Measurements from ENCODE around the gene TCF7L2.
"Not testable (repeated sequence)": the region's sequence is repeated elsewhere in the genome, so short reads cannot be mapped to it uniquely, and the experiment has no call there.

TCF7L2 gene

GRCh38 chr10:113108948-113109347 lies 158.9 kb downstream of the TCF7L2 start:
- DNase-seq = no peak
- intact Hi-C loops (cut with DNase I) = no loop called here

GRCh38 chr10:113109482-113109881 lies 159.4 kb downstream of the TCF7L2 start:
- intact Hi-C loops (cut with DNase I) = not testable (repeated sequence)

GRCh38 chr10:113111260-113111659 lies 161.2 kb downstream of the TCF7L2 start:
- intact Hi-C loops (cut with DNase I) = no loop called here

More at GRCh38 chr10:113109482-113109881, 159.4 kb downstream of the TCF7L2 start:
- not testable (repeated sequence) for DNase-seq

GRCh38 chr10:113111900-113112853 lies 162.1 kb downstream of the TCF7L2 start:
- no peak for DNase-seq
- intact Hi-C loops (cut with DNase I) = no loop called here

More at GRCh38 chr10:113111260-113111659, 161.2 kb downstream of the TCF7L2 start:
- DNase-seq = no peak

- intact Hi-C loops (cut with DNase I) = no loop called here
- no peak for DNase-seq
Measured at GRCh38 chr10:113113241-113113640, 163.2 kb downstream of the TCF7L2 start.

GRCh38 chr10:113113918-113114317 lies 163.9 kb downstream of the TCF7L2 start:
- intact Hi-C loops (cut with DNase I) = no loop called here
- no peak for DNase-seq

GRCh38 chr10:113115556-113115955 lies 165.5 kb downstream of the TCF7L2 start:
- intact Hi-C loops (cut with DNase I) = no loop called here
- no peak for DNase-seq

GRCh38 chr10:113118882-113119281 lies 168.8 kb downstream of the TCF7L2 start:
- no peak for DNase-seq
- intact Hi-C loops (cut with DNase I) = no loop called here

GRCh38 chr10:113119801-113120200 lies 169.8 kb downstream of the TCF7L2 start:
- DNase-seq = no peak
- intact Hi-C loops (cut with DNase I) = no loop called here

GRCh38 chr10:113121153-113121552 lies 171.1 kb downstream of the TCF7L2 start:
- intact Hi-C loops (cut with DNase I) = no loop called here
- DNase-seq = no peak

GRCh38 chr10:113122947-113123346 lies 172.9 kb downstream of the TCF7L2 start:
- DNase-seq = no peak
- intact Hi-C loops (cut with DNase I) = no loop called here

GRCh38 chr10:113124724-113125123 lies 174.7 kb downstream of the TCF7L2 start:
- intact Hi-C loops (cut with DNase I) = loop anchor here (5.0 kb wide), 2 partner anchors 172 to 557 kb away; partner anchors contain the start of gene TCF7L2

GRCh38 chr10:113125612-113126011 lies 175.6 kb downstream of the TCF7L2 start:
- DNase-seq = no peak
- intact Hi-C loops (cut with DNase I) = loop anchor here (2.0 to 5.0 kb wide), 3 partner anchors 173 to 558 kb away; partner anchors contain the start of gene TCF7L2

More at GRCh38 chr10:113124724-113125123, 174.7 kb downstream of the TCF7L2 start:
- no peak for DNase-seq

- intact Hi-C loops (cut with DNase I) = loop anchor here (2.0 to 5.0 kb wide), 3 partner anchors 174 to 559 kb away; partner anchors contain the start of gene TCF7L2
- peak; percentile 41 to 96 (median 74) for DNase-seq
Measured at GRCh38 chr10:113126229-113127201, 176.5 kb downstream of the TCF7L2 start.

- no peak for DNase-seq
- intact Hi-C loops (cut with DNase I) = loop anchor here (2.0 to 5.0 kb wide), 3 partner anchors 175 to 560 kb away; partner anchors contain the start of gene TCF7L2
Measured at GRCh38 chr10:113127261-113127900, 177.3 kb downstream of the TCF7L2 start.

GRCh38 chr10:113127901-113128283 lies 177.8 kb downstream of the TCF7L2 start:
- intact Hi-C loops (cut with DNase I) = loop anchor here (2.0 to 5.0 kb wide), 3 partner anchors 176 to 561 kb away; partner anchors contain the start of gene TCF7L2
- DNase-seq = no peak

- intact Hi-C loops (cut with DNase I) = loop anchor here (5.0 kb wide), 2 partner anchors 176 to 561 kb away; partner anchors contain the start of gene TCF7L2
- DNase-seq = no peak
Measured at GRCh38 chr10:113128450-113129070, 178.5 kb downstream of the TCF7L2 start.

GRCh38 chr10:113129117-113129516 lies 179.1 kb downstream of the TCF7L2 start:
- intact Hi-C loops (cut with DNase I) = loop anchor here (5.0 kb wide), 2 partner anchors 177 to 562 kb away; partner anchors contain the start of gene TCF7L2
- DNase-seq = no peak

- intact Hi-C loops (cut with DNase I) = no loop called here
Measured at GRCh38 chr10:113130014-113130641, 180.1 kb downstream of the TCF7L2 start.

More at GRCh38 chr10:113130014-113130641, 180.1 kb downstream of the TCF7L2 start:
- no peak for DNase-seq

All from posterior cingulate gyrus (tissue), 11 donors.